NCI-H2081 treated with DMSO at 0.1 percent for 48 hours (cell line): ENCODE results near the gene GNB1.
"Not testable (repeated sequence)": the region's sequence is repeated elsewhere in the genome, so short reads cannot be mapped to it uniquely, and the experiment has no call there.

ENCODE experiments used
- DNase-seq: peaks from one replicate; lab custom pipeline; 2025; lab: John Stamatoyannopoulos, UW

GNB1 gene

DNA sequence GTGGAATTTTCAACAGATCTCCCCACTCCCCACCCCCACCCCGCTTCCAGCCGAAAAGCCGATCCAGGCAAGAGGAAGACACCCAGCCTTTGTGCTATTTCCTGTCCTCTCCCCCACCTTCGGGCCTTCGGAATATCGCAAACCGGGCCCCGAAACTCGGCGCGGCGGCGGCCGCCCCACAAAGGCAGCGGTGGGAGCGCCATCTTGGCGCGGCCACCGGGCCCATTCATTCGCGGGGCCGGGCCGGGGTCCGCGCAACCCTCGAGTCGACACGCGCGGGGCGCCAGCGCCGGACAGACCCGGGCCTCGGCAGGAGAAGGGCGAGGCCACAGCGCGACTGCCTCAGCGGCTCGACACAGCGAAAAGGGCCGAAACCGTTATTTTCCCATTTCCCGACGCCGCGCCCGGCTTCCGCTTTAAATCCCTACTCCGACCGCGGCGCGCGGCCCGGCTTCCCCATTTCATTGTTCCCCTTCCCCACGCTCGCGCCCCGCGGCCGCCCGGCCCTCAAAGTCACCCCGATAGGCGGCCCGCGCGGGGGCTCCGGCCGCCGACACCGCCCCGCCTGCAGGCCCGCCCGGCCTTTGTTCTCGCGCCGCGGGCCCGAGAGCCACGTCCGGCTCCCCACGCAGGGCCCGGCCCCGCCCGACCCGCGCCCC lies 911 bp downstream of the GNB1 start:
- DNase-seq: no peak

DNA sequence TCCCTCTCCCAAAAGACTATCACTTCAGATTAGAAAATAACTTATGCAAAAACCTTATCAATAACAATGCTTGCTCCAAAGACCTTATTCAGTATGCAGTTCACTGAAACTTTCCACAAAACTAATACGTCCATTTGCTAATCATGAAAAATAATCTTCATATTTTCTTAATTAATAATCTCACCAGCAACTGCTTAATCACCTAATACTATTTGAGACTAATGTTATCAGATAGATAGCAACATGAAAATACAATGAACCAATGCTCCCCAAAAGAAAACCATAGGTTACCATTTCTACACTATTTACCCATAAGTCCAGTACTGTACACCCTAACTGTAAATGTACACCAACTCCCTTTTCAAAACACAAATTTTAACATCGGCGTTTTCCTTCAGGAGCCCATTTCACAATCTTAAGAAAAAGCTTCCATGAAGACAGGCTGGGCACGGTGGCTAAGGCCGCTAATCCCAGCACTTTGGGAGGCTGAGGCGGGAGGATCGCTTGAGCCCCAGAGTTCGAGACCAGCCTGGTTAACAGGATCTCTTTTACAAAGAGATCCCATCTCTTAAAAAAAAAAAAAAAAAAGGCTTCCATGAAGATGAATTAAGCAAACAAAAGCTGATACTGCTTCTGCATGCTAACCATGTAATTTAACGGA lies 1.7 kb downstream of the GNB1 start:
- DNase-seq: no peak

DNA sequence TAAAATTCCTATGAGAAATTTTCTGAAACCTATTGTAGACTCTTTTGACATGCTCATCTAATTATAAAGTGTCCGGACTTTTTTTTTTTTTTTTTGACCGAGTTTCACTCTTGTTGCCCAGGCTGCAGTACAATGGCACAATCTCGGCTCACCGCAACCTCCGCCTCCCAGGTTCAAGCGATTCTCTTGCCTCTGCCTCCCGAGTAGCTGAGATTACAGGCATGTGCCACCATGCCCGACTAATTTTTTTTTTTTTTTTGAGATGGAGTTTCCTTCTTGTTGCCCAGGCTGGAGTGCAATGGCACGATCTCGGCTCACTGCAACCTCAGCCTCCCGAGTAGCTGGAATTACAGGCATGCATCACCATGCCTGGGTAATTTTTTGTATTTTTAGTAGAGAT lies 7.0 kb downstream of the GNB1 start:
- DNase-seq: not testable (repeated sequence)

DNA sequence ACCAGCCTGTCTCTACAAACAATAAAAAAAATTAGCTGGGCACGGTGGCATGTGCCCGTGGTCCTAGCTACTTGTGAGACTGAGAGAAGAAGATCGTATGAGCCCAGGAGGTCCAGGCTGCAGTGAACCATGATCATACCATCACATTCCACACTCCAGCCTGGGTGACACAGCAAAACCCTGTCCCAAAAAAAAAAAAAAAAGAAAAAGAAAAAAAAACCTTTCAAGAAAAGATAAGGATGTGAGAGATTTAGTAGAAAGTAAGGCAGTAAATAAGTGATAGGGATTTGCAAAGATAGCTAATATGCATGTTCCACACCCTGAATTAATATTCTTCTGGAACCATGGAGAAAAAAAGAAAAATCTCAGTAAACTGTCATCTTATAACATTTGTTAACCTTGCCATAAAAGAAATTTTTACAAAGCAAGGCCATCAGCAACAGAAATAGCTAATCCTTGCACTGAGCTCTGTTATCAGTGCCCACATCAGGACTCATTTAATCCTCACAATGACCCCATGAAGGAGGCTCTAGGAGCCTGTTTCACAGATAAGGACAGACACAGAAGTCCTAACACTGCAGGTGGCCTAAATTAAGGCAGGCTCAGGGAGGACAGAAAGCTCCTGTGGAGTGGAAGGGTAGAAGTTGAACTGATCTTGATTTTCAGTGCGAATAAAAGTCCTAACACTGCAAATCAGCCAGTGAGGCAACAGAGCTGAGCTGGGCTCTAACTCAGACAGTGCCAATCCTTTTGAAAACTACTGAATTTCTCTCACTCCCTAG lies 7.6 kb downstream of the GNB1 start:
- DNase-seq: no peak

DNA sequence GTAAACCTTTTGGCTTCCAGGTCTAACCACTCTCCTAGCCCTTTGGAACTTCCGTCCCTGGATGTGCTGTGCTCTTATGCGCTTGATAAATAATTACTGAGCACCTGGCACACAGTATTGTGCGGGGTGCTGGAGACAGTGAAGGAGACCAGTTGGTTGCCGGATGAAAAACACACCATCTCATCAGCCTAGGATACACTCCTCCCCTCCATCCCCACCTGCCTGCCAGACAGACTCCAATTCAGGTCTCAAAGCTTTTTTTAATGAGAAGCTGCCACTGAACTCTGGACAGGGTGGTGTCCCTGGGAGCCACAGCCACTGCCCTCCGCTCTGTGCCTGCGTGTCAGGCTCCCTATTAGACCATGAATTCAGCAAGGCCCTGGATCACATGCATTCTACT lies 9.2 kb downstream of the GNB1 start:
- no peak for DNase-seq

DNA sequence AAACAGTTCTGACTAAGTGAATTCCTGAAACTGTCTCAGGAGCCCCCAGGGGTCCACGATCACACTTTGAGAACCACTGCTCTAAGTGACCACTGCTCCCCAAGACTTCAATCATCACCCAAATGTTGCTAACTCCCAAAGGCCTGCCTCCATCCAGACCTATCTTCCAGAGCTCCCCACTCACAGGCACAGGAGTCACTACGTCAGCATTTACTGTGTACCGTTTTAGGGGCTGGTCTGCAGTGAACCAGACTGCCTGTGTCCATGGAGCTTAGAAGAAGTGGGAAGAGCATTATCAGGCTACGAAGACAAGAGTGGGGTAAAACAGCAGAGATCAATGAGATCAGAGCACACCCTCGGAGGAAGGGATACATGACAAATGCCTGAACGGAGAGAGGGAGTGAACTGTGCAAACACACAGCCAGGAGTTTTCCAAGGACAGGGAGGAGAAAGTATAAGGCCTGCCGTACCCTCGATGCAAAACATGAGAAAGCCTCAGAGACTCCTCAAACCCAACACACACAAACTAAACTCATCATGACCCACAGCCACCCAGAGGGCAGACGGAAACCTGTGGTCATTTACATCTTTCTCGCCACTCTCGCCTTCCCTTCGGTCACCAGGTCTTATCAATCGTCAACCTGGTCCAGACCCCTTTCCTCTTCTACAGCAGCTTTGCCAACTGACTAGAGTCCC lies 10.1 kb downstream of the GNB1 start:
- DNase-seq: no peak

DNA sequence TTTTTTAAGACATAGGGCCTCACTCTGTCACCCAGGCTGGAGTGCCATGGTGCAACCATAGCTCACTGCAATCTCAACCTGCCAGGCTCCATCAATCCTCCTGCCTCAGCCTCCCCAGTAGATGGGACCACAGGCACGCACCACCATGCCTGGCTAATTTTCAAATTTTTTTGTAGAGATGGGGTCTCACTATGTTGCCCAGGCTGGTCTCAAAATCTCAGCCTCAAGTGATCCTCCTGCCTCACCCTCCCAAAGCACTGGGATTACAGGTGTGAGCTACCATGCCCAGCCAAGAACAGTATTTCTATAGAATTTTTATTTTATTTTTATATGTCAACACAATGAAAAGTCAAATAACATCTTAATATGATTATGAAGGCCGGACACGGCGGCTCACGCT lies 10.9 kb downstream of the GNB1 start:
- DNase-seq: no peak

DNA sequence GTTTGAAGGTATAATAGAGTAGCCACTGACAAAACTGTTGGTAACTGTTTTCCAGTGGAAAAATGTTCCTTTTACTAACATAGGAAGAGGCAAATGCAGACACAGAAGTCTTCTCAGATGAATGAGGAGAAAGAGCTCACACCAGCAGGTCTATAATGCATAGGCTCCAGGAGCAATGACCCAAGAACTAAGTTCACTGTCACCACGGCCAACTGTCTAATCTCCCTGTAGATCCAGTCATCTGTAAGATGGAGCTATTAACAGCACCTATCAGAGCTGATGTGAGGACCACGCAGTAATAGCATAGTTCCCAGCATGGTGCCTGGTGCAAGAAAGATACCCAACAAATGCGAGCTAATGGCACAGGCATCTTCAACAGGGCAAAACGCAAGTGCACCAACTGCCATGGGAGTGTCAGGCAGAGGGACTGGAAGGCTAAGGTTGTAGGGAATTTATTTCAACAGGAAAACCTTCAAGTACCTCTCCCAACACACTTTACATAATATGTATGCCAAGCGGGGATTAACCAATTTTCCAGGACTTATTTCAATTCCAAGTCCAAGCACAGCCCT lies 12.9 kb downstream of the GNB1 start:
- DNase-seq: no peak

DNA sequence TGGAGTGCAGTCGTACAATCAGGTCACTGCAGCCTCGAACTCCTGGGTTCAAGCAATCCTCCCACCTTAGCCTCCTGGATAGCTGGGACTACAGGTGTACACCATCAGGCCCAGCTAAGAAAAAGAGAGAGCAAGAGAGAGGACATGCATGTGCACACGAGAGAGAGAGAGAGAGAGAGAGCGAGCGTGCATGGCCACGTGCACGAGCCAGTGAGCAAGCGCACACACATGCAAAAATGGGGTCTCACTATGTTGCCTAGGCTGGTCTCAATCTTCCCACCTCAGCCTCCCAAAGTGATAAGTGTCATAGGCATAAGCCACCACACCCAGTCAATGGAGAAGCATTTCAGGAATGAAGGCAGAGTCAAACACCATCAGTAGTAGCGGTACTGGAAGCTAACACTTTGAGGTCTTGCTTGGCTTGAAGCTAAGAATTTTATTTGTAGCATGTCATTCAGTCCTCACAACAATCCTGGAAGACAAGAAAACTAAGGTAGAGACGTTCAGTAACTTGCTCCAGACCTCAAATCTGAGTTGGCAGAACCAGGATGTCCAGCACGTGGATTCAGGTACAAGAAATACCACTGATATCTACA lies 14.5 kb downstream of the GNB1 start:
- no peak for DNase-seq

DNA sequence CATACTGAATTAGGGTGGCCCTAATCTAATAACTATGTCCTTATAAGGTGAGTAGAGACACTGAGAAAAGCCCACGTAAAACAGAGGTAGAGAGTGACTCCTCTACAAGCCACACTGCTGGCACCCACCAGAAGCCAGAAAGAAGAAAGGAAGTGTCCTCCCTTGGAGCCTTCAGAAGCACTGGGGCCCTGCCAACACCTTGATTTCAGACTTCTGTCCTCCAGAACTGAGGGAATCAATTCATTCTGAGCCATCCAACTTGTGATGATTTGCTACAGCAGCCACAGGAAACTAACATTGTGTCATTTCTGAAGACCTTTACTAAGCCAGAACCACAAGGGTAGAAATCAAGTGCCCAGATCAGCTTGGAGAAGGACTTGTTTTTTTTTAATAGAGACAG lies 15.0 kb downstream of the GNB1 start:
- no peak for DNase-seq

DNA sequence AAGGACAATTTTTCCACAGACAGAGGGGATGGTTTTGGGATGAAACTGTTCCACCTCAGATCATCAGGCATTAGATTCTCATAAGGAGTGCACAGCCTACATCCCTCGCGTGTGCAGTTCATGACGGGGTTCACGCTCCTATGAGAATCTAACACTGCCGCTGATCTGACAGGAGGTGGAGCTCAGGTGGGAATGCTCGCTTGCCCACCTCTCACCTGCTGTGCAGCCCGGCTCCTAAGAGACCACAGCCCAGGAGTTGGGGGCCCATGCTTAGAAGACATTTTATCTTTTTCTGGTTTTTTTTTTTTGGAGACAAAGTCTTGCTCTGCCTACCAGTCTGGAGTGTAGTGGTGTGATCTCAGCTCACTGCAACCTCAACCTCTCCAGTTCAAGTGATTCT lies 16.0 kb downstream of the GNB1 start:
- DNase-seq: no peak

DNA sequence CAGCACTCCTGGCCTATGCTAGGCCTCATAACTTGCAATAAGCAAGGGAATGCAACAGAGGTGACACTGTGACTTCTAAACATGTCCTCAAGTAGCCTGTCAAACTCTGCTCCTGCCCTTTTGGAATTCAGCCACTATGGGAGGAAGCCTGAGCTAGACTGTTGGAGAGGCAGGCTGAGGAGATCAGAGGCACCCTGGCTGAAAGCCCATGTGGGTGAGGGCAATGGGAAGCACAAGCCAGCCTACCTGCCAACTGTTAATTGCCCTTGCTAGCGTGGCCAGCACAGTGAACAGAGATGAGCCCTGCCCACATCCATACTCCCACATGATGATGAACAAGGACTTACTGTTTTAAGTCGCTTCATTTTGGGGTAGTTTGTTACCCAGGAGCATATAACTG lies 17.7 kb downstream of the GNB1 start:
- no peak for DNase-seq

DNA sequence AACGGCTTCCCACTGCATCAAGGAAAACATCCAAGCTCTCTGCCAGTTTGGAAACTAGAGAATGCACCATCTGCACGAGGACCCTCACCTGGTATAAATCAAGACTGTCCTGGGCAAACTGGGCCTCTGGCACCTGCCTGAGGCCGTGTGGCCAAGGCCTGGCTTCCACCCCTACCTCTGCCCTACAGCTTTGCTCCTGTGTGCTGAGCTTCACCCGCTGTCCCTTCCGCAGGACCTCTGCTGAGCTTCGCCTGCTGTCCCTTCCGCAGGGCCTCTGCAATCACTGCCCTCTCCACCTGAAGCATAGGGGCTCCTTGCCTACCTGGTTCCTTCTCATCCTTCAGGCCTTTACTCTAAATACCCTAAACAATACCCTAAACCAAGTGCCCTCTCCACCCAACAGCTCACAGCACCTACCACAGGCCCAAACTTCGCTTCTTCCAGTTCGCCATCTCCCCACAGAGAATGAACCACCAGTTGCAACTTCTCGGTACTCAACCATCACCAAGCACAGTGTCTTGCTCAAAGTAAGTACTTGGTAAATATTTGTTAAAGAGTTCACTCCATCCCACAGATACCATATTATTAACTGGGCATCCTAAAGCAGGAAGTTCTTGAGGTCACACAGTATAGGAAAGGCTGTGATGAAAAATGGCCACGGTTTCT lies 18.4 kb downstream of the GNB1 start:
- DNase-seq: no peak

DNA sequence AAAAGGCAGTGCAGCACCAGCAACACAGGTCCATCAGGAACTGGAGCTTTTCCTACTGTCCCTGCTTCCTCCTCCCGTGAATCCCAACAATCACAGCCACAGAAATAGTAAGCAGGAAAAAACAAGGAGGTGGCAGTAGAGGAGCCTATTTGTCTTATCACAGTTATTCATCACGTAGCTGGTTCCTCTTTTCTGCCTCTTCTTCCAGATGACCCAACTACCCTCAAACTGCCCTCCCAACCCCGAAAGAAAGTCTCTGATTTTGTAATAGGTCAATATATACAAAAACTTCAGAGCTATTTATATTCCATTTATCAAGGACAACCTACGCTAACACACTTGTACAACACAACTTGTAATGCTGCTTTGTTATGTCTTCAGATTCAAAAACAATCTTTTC lies 21.4 kb downstream of the GNB1 start:
- DNase-seq: no peak

DNA sequence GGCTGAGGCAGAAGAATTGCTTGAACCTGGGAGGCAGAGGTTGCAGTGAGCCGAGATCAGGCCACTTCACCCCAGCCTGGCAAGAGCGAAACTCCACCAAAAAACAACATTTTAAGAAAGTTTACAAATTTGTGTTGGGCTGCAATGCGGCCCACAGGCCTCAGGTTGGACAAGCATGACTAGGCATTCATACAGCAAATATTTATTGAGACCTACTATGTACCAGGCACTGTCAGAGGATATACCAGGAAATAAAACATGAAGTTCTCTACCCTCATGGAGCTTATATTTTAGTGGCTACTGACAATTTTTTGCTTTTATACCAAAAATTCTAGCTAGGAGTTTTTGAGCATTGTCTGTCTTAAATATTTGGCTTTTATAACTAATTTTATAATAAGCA lies 23.7 kb downstream of the GNB1 start:
- no peak for DNase-seq

DNA sequence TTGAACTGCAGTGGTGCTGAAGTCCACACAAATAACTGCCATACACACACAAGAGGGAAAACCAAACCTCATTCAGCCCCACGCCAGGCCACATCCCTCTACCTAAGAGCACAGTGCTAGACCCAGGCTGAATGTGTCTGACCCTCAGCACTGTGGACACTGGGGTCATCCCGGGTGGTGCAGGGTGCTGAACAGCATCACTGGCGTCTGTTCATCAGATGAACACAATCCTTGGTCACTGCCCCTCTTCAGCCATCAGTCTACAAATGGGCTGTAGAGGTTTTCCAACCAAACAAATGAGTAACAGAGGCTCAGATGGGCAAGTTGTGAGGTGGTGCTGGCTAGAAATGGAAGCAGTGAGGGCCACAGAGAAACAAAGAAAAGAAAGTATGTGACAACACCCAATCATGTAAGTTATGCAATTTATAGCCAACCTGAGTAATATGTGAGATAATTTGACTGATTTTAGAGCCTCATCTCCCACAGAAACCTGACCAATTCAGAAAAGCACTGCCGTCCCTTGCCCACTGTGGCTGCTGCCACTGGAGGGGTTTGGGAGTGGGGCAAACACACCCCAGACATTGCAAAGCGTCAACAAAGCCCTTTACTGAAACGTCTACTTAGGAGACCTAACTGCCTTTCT lies 27.9 kb downstream of the GNB1 start:
- no peak for DNase-seq

DNA sequence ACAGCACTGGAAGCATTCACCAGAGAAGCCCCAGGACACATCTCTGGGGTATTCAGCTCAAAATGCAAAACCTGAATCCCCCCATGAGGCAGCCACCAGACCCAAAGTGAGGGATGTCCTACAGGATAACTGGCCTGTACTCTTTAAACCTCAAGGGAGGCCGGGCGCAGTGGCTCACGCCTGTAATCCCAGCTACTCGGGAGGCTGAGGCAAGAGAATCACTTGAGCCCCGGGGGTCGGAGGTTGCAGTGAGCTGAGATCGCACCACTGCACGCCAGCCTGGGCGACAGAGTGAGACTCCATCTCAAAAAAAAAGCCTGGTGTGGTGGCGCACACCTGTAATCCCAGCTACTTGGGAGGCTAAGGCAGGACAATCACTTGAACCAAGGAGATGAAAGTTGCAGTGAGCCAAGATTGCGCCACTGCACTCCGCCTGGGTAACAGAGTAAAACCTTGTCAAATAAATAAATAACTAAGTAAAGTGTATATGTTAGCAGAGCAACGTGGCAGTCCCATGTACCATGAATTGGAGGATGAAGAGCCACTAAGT lies 29.1 kb downstream of the GNB1 start:
- DNase-seq: not testable (repeated sequence)

DNA sequence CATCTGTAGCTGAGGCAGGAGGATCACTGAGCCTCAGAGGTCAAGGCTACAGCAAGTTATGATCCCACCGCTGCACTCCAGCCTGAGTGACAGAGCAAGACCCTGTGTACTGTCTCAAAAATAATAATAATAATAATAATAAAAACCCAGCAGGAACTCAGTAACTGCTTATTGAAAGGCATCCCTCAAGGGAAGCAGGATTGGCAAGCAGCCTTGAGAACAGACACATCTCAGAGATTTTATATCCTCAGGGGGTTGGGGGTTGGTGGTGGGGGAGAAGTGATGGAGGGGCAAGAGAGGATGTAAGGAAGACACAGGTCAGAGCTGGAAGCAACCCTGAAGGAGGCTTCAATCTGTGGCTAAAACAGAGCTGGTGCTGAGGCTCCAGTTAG lies 29.6 kb downstream of the GNB1 start:
- no peak for DNase-seq

DNA sequence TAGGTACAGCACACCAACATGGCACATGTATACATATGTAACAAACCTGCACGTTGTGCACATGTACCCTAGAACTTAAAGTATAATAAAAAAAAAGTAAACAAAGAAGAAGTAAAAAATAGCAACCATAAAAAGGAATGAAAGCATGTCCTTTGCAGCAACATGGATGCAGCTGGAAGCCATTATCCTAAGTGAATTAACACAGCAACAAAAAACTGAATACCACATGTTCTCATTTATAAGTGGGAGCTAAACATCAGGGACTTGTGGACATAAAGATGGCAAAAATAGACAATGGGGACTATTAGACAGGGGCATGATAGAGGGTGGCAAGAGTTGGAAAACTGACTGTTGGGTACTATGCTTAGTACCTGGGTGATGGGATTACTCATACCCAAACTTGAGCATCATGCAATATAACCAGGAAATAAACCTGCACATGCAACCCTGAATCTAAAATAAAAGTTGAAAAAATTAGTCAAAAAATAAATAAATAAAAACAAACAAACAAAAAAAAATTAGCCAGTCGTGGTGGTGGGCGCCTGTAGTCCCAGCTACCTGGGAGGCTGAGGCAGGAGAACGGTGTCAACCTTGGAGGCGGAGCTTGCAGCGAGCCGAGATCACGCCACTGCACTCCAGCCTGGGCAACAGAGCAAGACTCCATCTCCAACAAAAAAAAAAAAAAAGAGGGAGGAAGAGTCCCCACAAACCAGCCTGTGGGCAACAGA lies 30.8 kb downstream of the GNB1 start:
- DNase-seq: not testable (repeated sequence)
